Stimulated activated CD4-positive, alpha-beta T cell treated with anti-CD3 and anti-CD28 coated beads, Interleukin-4, amount 100 ng/mL, for 48 hours (primary cell): ENCODE results near the gene CCDC33.
A peak's percentile ranks its signal among the peaks of the same experiment; 100 is the strongest.
"Not testable (repeated sequence)": the region's sequence is repeated elsewhere in the genome, so short reads cannot be mapped to it uniquely, and the experiment has no call there.

Experiments used
- DNase-seq, 2 donors: peaks; one replicate each; pipeline ENCODE4 v3.0.0-alpha.2; 2020; ENCODE audit warnings: low read depth in 2 of 2

CCDC33 gene

DNA sequence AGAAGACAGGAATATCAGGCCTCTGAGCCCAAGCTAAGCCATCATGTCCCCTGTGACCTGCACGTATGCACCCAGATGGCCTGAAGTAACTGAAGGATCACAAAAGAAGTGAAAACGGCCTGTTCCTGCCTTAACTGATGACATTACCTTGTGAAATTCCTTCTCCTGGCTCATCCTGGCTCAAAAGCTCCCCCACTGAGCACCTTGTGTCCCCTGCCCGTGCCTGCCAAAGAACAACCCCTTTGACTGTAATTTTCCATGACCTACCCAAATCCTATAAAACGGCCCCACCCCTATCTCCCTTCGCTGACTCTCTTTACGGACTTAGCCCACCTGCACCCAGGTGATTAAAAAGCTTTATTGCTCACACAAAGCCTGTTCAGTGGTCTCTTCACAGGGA, 123.2 kb downstream of the CCDC33 start:
- not testable (repeated sequence) for DNase-seq

- DNase-seq, result not testable (repeated sequence)
Measured at GRCh38 chr15:74360855-74361254, 124.7 kb downstream of the CCDC33 start.

DNA sequence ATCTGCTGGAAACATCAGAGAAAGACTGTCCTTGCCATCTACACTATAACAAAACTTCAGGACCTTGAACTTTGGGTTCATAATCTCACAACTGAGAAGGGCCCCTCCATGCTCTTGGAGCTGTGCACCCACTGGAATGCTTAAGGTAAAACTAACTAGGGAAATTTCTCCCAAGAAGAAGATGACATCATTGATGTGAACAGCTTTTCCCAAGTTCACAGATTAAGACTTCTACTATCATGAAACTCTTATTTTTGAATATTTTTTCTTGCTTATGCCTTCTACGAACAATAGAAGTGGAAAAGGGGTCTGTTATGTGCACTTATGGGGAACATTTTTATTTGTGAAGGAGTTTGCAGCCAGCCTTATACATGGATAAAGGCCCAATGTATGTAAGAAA, 126.4 kb downstream of the CCDC33 start:
- DNase-seq, result no peak

GRCh38 chr15:74364936-74365597, 128.9 kb downstream of the CCDC33 start:
- no peak for DNase-seq

DNA sequence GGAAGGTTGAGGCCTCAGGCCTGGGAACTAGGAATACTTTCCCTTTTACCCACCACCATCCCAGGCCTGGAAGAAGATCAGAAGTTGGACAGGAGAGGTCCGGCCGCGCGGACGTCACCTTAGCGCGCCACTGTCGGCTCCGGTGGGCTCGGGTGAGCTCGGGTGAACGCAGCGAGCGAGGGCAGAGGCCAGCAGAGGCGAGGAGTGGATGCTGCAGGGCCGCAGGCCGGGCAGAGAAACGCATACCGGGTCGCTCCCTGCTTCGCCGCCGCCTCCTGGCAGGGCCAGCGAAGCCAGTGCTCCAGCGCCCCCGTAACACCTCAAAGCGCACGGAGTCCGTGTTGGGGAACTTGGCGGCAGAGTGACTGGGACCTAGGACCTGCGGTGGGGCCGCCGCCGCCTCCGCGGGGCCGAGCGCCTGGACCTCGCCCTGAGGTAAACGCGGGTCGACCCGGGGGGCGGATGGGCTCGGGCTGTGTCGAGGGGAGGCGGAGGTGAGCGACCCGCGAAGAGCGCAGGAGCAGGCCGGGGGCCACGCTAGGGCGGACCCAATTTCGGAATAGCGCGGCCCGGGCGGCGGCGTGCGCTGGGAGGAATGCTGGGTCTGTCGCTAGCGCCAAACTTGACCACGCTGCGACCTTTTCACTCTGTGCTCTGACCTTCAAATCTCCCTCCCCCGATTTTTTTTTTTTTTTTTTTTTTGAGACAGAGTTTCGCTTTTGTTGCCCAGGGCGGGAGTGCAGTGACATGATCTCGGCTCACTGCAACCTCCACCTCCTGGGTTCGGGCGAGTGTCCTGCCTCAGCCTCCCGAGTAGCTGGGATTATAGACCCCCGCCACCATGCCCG, 129.7 kb downstream of the CCDC33 start:
- no peak for DNase-seq

DNA sequence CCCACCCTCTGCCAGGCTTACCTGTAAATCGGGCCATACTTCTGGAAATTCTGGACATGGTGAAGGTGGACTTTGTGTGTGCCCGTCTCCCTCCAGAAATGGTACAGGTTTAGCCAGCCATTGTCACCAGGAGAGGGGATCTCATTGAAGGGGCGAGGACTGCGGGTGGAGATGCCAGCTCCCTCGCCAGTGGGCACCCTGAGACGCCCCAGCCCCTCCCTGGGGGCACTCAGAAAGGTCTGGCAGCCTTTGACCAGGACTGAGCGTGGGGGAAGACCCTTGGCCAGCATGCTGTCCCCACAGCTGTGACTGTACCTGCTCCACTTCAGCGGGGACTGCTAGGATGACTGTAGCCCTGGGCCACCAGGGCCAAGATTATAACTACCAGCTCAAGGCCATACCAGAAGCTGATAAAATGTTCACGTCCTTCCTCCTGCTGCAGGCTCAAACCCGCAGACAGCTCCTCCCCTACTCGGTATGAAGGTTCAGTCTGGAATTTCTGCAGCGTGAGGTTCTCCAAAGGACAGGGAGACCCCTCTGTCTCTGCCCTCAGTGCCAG, 131.2 kb downstream of the CCDC33 start, which contains the start of gene CYP11A1:
TSS of gene CYP11A1 (minus strand) at position 351 of the 559 bp plus-strand sequence. CDS start at position 290, 61 bp downstream.
- DNase-seq, result no peak

DNA sequence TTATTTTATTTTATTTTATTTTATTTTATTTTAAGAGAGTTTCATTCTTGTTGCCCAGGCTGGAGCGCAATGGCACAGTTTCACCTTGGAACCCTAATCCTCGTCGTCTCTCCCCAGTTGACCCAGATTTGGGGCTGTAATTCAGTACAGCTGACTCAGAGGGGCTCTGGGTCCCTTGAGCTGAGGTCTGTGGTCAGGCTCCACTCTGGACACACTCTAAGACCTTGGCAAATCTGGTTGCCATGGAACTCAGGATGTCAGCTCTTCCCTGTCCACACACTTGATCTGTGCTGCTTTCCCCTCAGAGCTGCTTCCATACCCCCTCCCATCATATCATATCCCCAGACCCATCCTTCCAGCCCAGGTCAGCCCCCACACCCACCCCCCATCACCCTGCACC, 132.0 kb downstream of the CCDC33 start:
- no peak for DNase-seq

- no peak for DNase-seq
Measured at GRCh38 chr15:74369084-74369745, 133.1 kb downstream of the CCDC33 start.

- no peak for DNase-seq
Measured at GRCh38 chr15:74369756-74370155, 133.6 kb downstream of the CCDC33 start.

DNA sequence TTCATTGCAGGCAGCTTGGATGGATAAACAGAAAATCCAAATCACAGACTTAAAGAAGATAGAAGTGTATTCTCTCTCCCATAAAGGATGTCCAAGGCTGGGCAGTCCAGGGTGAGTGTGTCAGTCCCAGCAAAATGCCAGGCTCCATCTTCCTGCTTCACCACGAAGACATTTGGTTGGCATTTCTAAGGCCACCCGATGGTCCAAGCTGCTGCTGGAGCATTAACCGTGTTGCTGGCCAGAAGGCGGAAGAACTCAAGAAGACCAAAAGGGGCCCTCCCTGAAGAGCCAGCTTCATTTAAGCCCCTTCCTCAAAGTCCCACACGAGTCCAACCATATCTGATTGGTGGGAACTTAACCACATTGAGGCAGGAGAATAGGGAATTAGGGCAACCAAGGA, 134.3 kb downstream of the CCDC33 start:
- no peak for DNase-seq

- no peak for DNase-seq
Measured at GRCh38 chr15:74373056-74373650, 137.0 kb downstream of the CCDC33 start.

DNA sequence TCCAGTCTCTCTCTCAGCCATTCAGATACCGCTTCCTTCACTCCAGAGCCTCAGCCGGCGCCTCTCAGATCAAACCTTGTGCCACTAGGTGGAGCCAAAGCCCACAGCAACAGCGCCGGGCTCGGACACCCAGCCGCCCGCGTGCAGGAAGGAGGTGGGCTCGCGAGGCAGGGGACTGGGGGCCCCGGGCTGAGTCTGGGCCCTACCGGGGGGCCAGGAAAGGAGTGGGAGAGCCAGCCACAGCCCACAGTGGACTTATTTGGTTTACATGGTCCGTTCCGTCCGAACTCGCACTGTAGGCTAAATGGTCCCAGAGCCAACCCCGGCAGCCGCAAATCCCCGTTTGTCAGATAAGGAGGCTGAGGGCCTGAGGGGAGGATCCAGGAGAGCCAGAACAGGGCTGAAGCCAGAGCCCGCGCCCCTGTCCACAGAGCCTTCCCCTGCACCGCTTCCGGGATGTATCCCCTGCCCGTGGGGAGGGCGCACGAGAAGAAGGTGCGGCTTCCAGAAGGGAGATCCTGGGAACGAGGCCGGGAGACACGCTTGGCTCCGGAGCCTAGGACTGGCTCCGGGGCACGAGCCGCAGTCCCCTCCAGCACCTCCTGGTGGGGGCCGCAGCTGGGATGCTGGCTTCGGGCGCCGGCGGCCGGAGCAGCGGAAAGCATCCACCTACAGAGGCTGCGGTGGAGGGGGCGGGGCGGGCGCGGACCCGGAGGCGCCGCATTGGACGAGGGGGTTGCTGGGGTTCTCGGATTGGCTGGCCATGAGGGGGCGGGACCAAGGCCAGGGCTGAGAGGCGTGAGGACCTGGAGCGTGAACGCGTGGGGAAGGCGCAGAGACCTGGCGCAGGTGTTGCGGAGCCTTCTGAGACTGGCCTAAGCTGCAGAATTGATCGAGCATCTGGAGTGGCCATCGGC, 137.9 kb downstream of the CCDC33 start:
- peak; percentile 96 to 97 for DNase-seq

DNA sequence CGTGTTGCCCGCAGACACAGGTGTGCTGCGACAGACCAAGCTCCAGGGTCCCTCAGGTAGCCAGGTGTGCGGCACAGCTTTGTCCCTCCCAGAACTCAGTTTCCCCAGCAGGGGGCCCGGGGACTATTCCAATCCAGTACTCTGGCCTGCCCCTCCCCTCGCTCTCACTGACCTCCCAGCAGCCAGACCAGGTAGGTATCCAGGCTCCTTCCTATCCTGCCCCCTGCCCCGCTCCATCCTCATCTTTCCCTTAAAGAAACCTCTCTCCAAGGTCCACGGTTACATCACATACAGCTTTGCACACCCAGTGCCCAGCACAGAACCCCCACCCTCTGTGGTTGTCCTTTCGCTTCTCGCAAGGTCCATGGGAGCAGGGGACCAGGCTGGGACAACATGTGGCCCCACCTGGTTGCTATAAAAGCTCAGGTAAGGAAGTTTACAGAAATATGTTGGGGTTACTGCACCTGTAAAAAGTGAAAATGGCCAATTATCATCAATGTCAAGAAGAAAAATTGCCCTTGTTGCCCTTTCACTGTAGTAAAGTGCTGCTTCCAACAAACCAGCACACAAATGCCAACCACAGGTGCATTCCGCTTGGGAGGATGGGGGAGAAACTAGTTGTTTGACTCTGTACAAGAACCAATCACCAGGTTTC, 138.6 kb downstream of the CCDC33 start:
- DNase-seq, result no peak

GRCh38 chr15:74375303-74375693, 139.2 kb downstream of the CCDC33 start:
- peak; percentile 78 to 83 for DNase-seq

- DNase-seq, result no peak
Measured at GRCh38 chr15:74376226-74376625, 140.1 kb downstream of the CCDC33 start.

GRCh38 chr15:74376825-74377581, 140.9 kb downstream of the CCDC33 start:
- DNase-seq, result no peak

- DNase-seq, result no peak
Measured at GRCh38 chr15:74377831-74378766, 142.0 kb downstream of the CCDC33 start.

DNA sequence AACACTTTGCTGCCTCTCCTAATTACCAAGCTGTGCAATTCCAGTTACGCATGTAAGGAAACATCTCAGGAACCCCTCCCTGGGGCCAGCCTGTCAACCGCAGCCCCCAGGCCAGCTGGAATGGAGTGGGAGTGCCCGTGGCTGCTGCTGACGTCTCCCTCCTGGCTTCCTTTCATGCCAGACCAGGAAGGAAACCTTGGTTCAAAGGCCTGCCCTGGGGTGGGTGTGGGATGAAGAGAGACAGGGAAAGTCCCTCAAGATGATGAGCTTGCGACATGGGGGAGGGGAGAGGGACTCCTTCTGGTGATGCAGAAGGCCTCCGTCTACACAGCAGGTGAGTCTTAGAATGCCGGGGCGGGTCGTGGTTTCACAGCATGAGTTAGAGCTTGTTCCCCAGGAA, 142.7 kb downstream of the CCDC33 start:
- peak in 1 of 2 donors; percentile 73 for DNase-seq
